Activated CD4-positive, alpha-beta T cell treated with anti-CD3 and anti-CD28 coated beads, Interleukin-2, amount 50 U/mL, for 24 hours (primary cell): Measurements from ENCODE around the gene ALDH1A1.

Experiments
- DNase-seq, 2 donors: peaks; one replicate each; pipeline ENCODE4 v3.0.0-alpha.2; 2020; ENCODE audit warnings: low read depth in 1 of 2, low spot score in 1 of 2

The ALDH1A1 gene

GRCh38 chr9:72979405-72980100 is 26.7 kb upstream of the ALDH1A1 start:
- DNase-seq: no peak

DNA sequence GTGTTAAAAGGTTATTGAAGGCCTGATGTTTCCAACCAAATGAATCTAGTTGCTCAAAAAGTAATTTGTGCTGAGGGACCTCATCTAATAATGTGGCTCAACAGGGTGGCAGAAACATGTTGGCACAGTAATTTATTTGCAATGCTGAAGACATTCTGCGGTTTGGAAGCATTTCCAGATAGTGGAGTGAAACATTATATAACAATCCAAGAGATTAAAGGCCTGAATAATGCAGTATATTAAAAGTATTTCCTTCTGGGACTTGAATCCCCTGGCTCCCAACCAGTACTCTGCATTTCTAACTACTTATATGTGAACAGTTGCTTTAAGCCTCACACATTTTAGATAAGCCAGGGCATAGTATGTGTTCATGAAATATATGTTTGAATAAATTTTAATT is 25.9 kb upstream of the ALDH1A1 start:
- no peak for DNase-seq

GRCh38 chr9:72977670-72978069 is 24.8 kb upstream of the ALDH1A1 start:
- no peak for DNase-seq

GRCh38 chr9:72974501-72974900 is 21.6 kb upstream of the ALDH1A1 start:
- DNase-seq: no peak

GRCh38 chr9:72972636-72973035 is 19.8 kb upstream of the ALDH1A1 start:
- DNase-seq: no peak

- no peak for DNase-seq
Observed at GRCh38 chr9:72971411-72971810, 18.6 kb upstream of the ALDH1A1 start.

GRCh38 chr9:72960446-72960845 is 7.6 kb upstream of the ALDH1A1 start:
- no peak for DNase-seq

DNA sequence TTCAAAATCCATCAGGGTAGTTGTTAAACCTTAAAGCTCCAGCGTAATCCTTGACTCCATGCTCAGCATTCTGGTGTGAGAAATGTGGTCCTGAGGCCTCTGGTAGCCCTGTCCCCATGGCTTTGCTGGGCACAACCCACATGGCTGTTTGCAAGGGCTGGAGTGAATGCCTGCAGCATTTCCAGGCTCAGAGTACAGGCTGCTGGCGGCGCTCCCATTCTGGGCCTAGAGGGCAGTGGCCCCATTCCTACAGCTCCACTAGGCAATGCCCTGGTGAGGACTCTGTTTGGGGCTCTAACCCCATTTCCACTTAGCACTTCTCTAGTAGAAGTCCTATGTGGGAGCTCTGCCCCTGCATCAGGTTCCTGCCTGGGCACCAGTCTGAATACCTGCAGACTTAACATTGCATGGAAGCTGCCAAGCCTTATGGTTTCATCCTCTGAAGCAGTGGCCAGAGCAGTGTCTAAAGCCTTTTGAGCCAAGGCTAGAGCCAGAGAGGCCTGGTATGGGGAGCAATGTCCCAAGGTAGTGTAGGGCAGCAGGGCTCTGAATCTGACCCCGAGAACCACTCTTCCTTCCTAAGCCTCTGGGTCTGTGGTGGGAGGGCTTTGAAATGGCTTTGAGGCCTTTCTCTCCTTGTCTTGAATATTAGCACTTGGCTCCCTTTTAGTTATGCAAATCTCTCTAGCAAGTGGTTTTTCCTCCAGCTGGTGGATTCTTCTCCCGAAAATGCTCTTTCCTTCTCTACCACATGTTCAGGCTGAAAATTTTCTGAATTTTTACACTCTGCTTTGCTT is 5.8 kb upstream of the ALDH1A1 start:
- DNase-seq: no peak

DNA sequence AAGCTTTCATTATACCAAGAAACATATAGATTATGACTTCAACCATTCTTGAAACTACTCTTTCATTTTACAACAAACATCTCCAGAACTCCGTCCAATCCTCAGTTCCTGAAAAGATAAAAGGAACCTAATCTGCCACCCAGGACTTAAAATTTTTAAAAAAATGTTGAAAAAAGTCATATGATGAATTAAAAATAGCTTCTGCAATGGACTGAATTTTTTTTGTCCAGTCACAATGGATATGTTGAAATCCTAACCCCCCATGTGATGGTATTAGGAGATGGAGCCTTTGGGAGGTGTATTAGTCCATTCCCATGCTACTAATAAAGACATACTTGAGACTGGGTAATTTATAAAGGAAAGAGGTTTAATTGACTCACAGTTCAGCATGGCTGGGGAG is 2.7 kb upstream of the ALDH1A1 start:
- no peak for DNase-seq

- no peak for DNase-seq
Observed at GRCh38 chr9:72955126-72955455, 2.2 kb upstream of the ALDH1A1 start.

GRCh38 chr9:72954431-72955125 is 1.7 kb upstream of the ALDH1A1 start:
- DNase-seq: no peak

DNA sequence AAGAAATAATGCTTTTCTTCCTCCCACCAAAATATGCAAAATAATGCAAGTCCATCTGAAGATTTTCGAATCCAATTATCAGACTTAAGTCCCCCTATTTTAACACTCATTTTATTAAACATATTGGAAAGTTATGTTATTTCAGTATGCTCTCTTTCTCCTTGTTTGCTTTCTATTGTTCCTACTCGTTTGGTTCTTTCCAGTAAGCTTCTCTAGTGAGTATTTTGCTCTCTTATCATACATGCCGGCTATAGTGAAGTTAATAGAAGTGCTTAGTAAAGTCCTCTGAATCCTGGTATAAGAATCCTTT is 517 bp downstream of the ALDH1A1 start:
- no peak for DNase-seq

DNA sequence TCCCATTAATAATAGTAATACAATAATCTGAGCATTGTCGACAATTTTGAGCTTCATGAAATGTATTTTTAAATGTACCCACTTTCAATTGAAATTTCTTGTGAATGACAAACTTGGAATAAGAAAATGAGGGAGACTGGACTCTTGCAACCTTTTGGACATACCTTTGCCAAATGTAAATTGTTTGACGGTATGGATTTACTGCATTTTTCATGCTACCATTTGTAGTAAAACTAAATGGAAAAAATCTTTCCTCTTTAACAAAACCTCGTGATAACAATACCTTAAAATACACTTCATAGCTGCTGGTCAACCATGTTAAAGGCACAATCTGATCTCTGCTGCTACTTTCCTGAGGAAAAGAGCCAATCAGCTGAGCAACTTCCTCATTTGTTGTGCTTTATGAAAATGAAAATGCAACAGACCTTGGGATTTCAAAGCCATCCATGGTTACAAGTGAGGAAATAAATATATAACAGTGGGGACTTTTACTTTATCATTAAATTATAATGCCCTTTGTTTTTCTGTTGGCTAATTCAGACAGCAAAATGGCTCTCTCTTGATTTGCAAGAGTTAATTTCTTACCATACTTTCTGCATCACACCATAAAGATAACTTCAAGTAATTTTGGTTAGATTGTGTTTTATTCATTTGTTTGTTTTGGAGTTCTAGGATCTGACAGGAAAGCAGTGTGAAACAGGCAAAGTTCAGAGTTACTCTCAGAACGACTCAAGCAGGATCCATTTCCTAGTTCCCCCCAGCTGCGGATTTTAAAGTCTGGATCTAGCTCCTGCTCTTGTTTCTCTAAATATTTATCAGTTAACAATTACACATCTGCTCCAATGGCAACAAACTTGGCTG is 1.1 kb downstream of the ALDH1A1 start:
- DNase-seq: no peak

- no peak for DNase-seq
Observed at GRCh38 chr9:72950875-72951442, 1.9 kb downstream of the ALDH1A1 start.

DNA sequence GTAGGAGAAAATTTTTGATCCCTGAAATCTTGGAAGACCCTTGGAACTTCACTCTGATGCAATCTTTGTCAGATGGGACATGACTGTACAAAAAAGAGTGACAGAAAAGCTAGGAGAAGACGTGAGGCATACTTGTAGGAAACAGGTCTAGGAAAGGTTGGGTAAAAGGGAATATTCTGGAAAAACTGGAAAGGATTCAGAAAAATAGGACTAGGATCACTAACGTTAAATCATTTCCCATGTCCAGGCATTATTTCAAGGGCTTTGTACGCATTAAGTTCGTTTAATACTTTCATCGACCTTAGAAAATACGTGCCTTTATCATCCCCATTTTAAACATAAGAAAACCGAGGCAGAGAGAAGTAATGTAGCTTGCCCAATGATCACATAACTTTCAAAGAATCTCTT is 2.9 kb downstream of the ALDH1A1 start:
- DNase-seq: no peak

GRCh38 chr9:72949244-72949582 is 3.6 kb downstream of the ALDH1A1 start:
- DNase-seq: no peak

- no peak for DNase-seq
Observed at GRCh38 chr9:72948575-72949243, 4.1 kb downstream of the ALDH1A1 start.

GRCh38 chr9:72947984-72948465 is 4.8 kb downstream of the ALDH1A1 start:
- no peak for DNase-seq

DNA sequence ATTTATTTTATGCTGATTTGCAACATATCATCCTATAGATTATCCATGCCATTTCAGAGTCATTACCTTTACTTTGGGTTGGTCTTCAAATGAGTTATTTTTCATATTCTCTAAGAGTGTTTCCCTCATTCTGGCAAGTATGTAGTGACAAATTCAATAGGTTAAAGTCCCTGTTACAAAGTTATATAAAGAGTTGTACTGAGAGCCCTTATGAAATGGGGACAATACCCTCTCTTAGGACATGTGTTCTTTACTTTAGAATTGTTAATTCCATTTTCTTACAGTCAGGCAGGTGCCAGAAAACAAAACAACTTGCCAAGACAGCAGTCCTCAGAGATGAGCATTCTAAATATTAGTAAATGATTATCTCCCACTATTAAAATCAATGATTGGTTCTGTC is 6.0 kb downstream of the ALDH1A1 start:
- no peak for DNase-seq

DNA sequence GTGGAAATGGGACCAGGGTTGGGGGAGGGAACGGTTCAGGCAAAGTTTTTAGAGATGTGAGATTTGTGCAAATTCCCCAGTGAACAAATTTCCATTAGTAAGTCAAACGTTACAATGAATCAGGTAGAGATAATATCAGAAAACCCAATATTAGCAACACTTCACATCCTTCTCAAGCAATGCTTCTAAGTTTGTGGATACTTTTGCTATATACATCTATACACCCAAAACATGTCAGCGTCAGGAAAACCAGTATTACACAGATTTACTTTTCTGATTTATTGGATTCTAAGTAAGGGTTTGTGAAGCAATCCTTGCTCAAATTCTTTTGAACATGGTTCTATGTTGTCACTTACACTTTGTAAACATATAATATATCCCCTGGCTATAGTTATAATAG is 6.5 kb downstream of the ALDH1A1 start:
- no peak for DNase-seq

GRCh38 chr9:72945391-72945790 is 7.5 kb downstream of the ALDH1A1 start:
- DNase-seq: no peak
